SW 1271 (cell line): ENCODE data around the gene MLN.
A peak's percentile ranks its signal among the peaks of the same experiment; 100 is the strongest.
"Not testable (repeated sequence)": the region's sequence is repeated elsewhere in the genome, so short reads cannot be mapped to it uniquely, and the experiment has no call there.

Experiments used
- DNase-seq, 2 experiments: peaks; one replicate each; lab custom pipeline; 2025; lab: John Stamatoyannopoulos, UW

Gene MLN

DNA sequence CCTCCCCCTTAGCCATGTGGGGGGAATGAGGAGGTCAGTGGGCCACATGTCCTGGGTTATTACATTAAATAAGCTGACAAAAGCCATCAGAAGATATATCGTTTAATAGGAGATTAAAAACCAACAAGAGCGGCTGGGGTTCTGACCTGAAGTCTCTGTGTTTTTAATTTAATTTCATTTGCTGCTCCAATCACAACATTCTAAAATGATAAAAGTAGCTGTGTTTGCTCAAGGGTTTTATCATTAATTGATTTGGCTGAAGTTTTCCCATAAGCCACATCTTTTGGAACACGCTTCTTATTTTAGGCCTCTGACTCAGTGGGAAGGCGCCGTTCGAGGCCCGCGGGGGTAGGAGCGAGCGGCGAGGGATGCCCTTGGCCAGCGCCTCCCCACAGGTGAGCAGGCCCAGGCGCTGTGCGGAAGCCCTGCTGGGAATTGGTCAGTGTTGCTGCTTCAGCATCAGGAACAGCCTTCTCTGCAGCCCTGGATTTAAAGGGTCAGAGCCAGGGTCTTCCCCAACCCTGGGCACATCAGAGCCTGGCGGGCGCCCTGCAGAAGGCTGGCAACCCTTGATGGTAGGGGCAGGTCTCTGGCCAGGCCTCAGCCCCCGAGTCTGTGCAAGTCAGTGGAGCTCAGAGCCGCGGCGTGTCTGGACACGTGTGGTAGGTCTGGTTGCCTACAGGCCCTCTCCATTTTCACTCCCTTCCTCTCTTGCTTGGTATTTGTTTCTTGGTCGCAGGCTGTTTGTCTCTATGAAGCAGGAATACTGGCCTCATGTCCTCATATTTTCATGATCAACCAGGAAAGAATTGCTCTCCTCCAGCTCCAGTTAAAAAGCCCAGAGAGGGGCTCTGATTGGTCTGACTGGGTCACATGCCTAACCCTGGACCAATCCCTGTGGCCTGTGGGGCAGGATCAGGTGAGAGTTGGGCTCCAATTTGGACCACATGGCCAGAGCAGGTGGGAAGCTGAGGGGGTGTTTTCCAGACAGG, 30.9 kb upstream of the MLN start:
- DNase-seq, result no peak

DNA sequence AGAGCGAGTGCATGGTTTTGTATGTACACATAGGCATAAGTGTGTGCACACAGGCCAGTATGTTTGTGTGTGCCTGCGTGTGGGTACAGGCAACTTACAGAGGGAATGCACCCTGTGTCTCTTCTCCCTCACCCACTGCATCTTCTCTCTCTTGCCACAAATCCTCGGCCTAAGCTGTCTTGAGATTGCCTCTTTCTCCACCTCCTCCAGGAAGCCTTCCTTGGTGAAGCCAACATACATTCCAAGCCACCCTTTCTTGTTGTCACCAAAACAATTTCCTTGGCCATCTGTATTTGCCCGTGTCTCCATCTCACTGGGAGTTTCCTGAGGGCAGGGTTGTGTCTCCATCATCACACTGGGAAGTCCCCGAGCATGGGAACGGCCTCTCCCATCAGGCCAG, 29.8 kb upstream of the MLN start:
- no peak for DNase-seq

DNA sequence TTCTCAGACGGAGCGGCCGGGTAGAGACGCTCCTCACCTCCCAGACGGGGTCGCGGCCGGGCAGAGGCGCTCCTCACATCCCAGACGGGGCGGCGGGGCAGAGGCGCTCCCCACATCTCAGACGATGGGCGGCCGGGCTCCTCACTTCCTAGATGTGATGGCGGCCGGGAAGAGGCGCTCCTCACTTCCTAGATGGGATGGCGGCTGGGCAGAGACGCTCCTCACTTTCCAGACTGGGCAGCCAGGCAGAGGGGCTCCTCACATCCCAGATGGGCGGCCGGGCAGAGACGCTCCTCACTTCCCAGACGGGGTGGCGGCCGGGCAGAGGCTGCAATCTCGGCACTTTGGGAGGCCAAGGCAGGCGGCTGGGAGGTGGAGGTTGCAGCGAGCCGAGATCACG, 29.0 kb upstream of the MLN start:
- not testable (repeated sequence) for DNase-seq

DNA sequence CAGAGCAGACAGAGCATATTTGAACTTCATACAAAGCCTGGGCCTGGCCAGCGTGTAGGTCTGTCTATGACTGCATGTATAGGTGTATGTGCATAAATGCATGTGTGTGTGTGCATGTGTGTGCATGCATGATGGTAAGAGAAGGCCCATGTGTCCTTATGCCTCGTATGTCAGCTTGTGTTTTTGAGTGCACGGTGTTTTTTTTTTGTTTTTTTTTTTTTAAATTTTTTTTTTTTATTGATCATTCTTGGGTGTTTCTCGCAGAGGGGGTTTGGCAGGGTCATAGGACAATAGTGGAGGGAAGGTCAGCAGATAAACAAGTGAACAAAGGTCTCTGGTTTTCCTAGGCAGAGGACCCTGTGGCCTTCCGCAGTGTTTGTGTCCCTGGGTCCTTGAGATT, 27.9 kb upstream of the MLN start:
- DNase-seq, result not testable (repeated sequence)

DNA sequence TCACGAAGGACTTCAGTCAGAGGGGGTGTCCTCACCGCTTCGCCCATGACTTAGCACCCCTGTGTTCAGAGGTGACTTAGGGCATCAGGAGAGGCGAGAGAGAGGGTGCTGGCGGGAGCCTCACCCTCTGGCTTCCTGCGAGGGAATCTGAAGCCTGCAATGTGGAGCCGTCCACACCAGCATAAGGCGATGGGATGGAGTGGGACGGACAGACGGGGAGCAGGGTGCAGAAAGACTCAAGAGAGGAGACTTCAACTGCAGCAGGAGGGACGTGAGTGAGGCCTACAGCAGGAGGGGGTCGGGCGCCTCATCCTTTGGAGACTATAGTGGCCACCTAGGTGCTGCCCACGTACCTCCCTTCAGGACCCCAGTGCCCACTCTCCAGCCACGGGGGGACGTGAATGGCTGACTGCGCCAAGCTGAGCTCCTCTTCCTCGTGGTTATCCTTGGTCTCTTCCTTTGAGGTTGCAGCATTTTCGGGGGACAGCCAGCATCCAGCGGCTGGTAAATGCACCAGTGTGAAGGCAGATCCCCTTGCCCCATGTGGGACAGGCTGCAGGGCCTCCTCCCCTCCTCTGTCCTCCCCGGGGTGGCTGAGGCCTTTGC, 26.9 kb upstream of the MLN start:
- DNase-seq, result no peak

DNA sequence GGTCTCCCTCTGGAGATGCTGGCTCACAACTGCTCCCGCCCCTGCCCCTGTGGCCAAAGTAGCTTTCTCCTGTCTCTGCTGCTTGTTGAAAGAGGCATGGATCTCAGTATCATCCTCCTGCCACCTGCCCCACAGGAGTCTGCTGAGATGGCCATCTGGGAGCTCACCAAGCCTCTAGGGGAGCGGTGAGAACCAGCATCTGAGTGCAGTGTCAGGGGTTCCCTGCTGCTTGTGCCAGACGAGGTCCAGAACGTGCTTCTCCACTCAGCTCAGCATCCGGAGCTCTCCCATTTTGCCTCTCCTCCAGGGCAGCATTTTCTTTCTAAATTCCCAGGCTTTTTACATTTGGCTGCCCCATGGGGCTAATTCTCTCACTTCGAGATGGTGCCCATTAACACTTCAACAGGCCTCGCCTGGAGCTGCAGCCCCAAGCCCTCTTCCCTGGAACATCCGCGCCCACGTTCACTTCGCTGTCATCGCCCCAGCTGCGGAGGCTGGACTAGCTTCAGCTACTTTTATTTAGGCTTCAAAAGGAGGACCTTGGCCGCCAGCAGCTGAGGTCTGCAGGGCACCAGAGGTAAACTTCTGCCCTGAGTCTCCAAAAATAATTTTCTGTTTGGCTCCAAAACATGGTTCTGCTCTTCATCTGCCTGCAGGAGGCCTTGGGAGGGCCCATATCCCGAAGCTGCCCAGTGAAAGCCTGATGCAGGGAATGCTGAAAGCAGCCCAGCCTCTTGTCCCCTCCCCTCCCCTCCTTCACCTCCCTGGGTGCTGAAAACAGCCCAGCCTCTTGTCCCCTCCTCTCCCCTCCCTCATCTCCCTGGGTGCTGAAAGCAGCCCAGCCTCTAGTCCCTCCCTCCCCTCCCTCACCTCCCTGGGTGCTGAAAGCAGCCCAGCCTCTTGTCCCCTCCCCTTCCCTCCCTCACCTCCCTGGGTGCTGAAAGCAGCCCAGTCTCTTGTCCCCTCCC, 25.2 kb upstream of the MLN start:
- no peak for DNase-seq

DNA sequence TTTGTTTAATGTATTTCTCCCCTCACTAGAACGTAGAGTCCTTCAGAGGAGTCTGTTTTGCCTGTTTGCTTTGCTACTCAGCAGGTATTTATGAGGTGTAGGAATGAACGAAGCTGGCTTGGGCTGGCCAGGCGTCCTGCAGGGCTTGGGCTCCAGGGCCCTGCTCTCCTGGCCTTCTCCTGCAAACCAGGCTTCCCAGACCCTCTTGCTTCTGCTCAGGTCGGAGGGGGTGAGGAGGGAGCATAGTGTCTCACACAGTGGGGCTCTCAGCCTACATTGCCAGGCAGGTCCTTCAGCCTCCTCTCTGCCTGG, 24.6 kb upstream of the MLN start:
- DNase-seq, result no peak

DNA sequence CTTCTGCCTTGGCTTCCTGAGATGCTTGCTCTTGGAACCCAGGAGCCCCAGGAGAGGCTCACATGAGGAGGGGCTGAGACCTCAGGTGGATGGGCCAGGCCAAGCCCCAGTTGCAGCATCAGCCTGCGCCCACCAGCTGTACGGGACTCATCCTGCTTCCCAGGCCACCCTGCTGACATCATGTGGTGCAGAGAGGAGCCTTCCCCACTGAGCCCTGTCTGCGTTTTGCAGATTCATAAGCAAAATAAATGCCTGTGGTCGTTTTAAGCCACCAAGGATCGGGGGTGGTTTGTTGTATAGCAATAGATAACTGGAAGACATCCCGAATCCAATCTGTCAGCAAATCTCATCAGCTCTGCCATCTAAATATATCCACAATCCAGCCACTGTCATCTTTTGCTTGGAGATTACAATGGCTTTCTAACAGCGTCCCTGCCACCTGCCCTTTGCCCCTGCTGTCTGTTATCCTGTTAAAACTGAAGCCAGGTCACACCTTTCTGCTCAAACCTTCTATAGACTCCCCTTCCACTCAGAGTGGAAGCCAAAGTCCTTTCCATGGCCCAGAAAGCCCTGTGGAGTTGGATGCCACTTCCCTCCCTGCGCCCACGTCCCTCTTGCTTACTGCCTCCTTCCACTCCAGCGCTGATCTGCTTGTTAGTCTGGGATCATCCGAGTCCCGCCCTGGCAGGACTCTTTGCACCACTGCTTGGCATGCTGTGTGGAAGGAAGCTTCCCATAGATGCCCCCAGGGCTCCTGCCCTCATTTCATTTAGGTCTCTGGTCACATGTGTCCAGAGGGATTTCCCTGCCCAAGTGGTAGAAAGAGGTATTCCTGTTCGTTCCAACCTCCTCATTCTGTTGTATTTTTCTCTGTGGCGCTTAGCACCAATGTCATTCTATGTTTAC, 24.0 kb upstream of the MLN start:
- no peak for DNase-seq

DNA sequence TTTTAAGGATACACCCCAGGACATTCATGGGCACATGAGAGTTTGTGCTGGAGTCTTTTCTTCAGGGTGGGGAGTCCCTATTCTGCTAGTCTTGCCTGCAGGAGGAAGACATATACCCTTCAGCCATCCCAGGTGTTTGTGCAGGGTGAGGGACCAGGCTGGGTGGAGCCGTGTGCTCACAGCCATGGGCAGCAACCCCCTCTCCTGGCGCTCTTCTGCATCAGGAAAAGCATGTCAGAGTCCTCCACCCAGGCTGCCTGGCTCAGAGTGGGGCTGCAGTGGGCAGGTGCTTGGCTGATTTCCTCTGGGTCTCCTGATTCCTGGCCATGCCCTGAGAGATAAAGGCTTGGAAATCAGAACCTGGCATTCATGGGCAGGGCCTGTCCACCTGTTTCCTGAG, 22.7 kb upstream of the MLN start:
- DNase-seq, result no peak

DNA sequence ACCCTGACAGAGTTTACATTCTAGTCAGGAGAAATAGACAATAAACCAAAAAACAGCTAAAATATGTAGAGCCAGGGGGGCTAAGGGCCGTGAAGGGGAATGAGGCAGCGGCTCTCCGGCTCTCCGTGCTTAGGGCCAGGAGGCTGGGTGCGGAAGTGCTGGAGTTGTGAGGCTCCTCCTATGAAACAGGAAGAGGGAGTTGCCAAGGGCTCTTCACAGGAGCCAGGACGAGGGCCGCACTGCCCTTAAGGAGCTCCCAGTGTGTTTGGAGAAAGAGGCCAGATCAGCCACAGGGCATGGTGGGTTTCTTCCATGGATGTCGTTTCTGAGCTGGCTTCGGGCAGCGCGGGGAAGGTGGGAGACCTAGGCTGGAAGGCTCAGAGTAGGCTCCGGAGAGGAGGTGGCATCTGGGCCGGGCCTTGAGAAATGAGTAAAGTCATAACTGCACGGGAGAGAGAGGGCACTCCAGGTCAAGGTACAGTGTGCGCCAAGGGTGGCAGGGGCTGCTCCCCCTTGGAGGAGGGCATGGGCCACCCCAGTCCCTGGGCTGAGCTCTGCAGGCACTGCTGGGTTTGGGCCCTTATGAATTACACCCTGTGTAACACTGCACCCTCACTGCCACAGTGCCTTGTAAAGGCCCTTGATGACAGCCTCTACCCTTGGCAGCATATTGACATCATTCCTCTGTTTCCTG, 20.8 kb upstream of the MLN start:
- DNase-seq, result no peak

DNA sequence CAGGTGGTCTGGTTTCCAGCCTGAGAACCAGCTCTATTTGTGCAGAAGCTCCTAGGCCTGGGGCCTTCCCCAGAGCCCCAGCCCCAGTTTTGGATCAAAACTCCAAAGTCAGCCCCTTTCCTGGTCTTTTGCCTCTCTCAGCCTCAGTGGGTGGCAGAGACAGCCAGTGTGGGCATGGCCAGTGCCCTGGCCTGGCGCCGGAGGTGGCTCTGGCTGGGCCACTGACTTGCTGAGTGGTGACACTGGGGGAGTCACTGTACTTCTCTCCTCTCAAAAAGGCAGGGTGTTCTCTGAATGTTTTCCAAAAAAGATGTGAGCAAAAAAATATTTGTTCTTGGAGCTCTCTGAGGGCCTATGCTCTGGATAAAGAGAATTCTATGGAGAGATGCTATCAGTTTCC, 20.0 kb upstream of the MLN start:
- DNase-seq, result no peak

DNA sequence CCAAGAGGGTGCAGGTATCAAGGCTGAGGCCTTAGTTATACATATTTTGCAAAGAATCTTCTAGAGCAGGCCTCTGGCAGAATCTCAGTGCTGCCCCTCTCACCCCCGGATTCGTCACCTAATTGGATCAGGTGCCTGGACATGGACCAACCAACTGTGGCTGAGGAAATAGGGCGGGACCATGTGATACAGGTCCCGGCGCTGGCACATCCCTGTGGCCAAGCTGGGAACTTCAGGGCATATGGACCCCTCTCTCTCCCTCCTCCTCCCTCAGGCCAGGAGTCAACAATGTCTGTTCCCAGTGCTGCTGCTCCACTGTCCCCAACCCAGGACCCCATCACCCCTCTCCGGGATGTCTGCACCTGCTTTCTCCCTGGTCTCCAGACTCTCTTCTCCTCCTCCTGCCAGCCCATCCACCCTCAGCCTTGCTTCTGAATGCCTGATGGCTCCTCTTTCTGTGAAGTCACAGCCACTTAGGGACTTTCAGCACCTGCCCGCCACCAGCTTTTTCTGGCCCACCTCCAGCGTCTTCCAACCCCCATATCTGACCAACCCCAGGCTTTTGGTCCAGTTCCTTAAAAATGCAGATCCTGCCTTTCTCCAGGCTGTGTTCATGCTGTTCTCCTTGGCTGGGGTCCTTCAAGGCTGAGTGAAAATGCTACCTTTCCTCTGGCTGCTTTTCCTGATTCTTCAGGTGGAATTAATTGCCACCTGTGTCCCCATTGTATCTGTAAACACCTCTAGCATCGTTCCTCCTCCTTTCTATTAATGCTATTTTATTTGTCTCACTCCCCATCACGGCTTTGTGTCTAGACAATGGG, 19.0 kb upstream of the MLN start:
- DNase-seq, result peak in 1 of 2 experiments; percentile 32

DNA sequence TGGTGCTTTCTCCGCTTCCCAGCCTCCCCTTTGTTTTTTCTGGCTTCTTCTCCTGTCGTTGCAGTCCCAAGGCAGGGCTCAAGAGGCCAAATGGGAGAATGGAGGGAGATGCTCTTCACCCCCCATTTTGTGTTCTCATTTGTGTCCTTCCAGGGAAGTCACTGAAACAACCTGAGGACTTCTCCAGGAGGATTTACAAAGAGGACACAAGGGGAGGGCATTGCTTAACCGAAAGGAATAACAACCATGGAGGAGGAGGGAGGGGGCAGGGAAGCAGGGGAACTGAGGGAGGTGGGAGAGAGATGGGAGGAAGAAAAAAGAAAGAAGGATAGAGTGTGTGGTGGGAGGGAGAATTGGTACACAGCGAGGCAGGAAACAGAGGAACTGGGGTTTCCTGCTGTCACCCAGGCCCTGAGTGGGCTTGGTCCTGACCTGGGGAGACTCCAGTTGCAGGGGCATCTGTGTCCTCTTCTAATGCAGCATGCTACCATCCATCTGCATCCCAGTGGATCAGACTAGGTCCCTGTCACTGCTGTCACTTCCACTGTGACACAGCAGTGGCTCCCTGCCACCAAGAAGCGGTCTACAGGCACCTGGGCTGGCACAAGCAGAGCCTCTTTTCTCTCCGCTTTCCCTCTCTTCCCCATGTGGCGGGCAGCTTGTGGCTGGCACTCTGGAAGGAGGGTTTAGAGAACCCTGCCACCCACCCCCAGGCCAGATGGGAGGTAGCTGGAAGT, 17.1 kb upstream of the MLN start:
- DNase-seq, result no peak

DNA sequence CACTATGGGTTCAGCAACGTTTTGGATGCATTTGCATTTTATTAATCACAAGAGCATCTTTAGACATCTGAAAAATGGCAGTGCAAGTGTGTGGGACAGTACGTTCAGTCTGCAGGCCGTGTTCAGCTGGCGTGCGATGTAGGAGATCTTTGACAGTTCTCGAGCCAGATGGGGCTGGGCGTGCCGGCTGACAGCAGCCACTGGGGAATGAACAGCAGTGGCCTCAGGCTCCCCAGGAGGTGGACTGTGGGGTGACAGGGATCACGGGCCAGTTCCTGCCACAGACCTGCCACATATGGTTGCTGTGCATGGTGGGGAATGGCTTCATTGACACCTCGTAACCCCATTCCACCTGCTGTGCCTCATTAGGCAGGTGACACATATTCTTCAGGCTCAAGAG, 16.4 kb upstream of the MLN start:
- no peak for DNase-seq

DNA sequence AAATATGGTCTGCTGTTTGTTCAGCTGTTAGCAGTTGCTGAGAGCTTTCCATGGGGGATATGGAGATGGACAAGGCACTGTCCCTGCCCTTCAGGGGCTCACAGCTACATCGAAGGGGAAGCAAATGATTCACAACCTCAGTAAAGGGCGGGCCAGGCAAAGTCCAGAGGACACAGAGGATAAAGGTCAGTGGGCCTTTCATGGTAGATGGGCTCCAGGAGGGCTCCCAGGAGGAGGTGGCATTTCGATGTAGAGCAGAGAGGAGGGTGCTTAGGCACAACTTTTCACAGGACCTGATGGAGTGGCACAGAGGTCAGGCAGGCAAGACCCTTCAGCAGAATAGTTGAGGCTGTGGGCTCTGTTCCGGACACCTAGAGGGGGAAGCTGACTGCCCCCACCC, 15.2 kb upstream of the MLN start:
- DNase-seq, result no peak

DNA sequence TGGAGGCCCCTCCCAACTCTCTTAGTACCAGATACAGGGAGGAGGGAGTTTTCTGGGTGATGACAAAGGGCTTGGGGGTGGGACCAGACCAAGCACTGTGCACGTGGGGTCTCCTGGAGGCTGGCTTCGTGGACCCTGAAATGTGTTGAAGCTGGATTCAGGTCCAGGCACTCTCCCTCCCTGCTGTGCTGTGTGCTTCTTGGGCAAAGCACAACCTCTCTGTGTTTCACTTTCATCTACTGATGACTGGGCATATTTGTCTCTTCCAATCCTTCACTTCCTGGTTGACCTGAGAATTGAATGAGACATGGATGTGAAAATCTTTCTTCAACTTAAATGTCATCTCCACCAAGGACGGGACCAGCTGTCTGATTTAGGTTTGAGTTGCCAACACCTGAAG, 14.5 kb upstream of the MLN start:
- DNase-seq, result no peak

DNA sequence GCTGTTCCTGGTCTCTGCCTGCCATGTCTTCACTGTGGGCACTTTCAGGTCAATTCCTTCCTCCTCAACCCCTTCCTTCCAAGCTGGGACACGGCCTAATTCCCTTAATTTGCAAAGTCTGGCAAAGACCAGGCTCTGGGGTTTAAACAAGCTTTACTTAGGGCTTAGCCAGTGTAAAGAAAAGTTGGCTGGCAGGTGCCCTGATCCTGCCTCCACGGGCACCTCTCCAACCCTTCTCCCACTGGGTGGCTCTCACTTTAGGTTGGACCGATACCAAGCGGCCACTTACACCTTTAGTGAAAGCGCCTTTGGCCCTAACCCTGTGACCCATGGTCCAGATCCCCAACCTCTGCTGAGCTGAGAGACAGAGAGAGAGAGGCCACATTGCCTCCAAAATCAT, 13.7 kb upstream of the MLN start:
- no peak for DNase-seq

DNA sequence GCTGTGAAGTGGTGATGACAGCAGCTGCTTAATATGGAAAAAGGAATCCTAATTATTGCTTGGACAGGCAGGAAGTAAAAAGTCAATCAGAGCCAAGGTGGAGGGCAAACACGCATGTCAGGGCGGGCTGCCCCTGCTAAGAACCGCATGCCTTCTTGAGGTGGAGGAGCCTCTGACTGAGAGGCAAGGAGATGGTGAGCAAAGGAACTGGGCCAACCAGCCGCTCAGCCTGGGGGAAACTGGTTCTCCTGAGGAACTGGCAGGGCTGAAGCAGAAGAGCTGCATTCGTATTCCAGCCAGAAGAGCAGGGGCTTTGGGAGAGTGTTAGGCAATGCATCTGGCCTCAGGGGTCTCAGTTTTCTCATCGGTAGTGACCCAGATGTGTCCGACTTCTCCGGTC, 13.1 kb upstream of the MLN start:
- DNase-seq, result no peak

DNA sequence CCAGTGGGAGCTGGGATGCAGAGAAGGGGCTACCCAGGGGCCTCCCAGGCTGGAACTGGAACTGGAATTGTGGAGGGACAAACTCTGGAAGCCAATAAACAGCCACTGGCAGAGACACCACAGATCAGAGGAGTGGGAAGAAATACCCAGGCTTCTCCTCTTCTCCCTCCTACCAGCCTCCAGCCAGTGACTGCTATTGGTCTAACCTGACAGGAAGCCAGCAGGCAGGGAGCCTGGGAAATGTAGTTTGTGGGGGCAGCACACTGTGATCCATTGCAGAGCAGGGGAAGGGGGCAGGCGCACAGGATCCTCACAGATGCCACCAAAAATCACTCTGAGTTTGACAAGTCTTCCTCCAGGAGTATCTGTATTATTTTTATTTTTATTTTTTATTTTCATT, 12.1 kb upstream of the MLN start:
- DNase-seq, result peak in 1 of 2 experiments; percentile 43
